HepG2 (cell line): ENCODE measurements around the gene HSD17B8. TPM values are rescaled to one million over a fixed set of nuclear protein-coding genes. Genes with fewer than 3 reads are reported as not detected.

ENCODE experiments used
- BRCA1 ChIP-seq: sonication (generic); formaldehyde crosslinking; IDR thresholded peaks from 2 replicates; pipeline ENCODE4 v1.4.0; 2020; ENCODE audit warnings: missing genetic modification reagents
- HDAC6 ChIP-seq: fragments of 200-600 bp; sonication (generic); IDR thresholded peaks from 2 replicates; pipeline ENCODE4 v1.7.0; 2017; ENCODE audit warnings: mild to moderate bottlenecking, antibody characterized with exemption, low read length, low read depth
- JUNB ChIP-seq: sonication (generic); formaldehyde crosslinking; IDR thresholded peaks from 2 replicates; pipeline ENCODE4 v1.8.0; 2022; ENCODE audit warnings: missing genetic modification reagents, mild to moderate bottlenecking, borderline replicate concordance
- RFX5 ChIP-seq: IDR thresholded peaks from 2 replicates; pipeline ENCODE4 v1.6.1; 2011; ENCODE audit warnings: low read depth, low read length, improper control_type of control experiment
- SETDB1 ChIP-seq: sonication (generic); formaldehyde crosslinking; IDR thresholded peaks from 2 replicates; pipeline ENCODE4 v1.5.1; 2020; ENCODE audit warnings: missing genetic modification reagents, mild to moderate bottlenecking, borderline replicate concordance
- TBX3 ChIP-seq: fragments of 450-650 bp; IDR thresholded peaks from 2 replicates; pipeline ENCODE4 v1.6.1; 2017; ENCODE audit warnings: antibody characterized with exemption, mild to moderate bottlenecking, inconsistent platforms, borderline replicate concordance
- WIZ ChIP-seq: sonication (generic); formaldehyde crosslinking; IDR thresholded peaks from 2 replicates; pipeline ENCODE4 v1.5.1; 2020; ENCODE audit warnings: mild to moderate bottlenecking, missing genetic modification reagents
- ZNF432 ChIP-seq: sonication (generic); formaldehyde crosslinking; IDR thresholded peaks from 2 replicates; pipeline ENCODE4 v1.5.0; 2020; ENCODE audit warnings: missing genetic modification reagents, mild to moderate bottlenecking, borderline replicate concordance
- ZNF501 ChIP-seq: sonication (generic); formaldehyde crosslinking; IDR thresholded peaks from 2 replicates; pipeline ENCODE4 v1.5.1; 2020; ENCODE audit warnings: mild to moderate bottlenecking, moderate library complexity, missing genetic modification reagents
- ZNF570 ChIP-seq: sonication (generic); formaldehyde crosslinking; IDR thresholded peaks from 2 replicates; pipeline ENCODE4 v1.4.0; 2020; ENCODE audit warnings: mild to moderate bottlenecking, missing genetic modification reagents, borderline replicate concordance
- ZNF577 ChIP-seq: sonication (generic); formaldehyde crosslinking; IDR thresholded peaks from 2 replicates; pipeline ENCODE4 v1.4.0; 2020; ENCODE audit warnings: mild to moderate bottlenecking, low read depth, missing genetic modification reagents, borderline replicate concordance
- ZNF598 ChIP-seq: sonication (generic); formaldehyde crosslinking; IDR thresholded peaks from 2 replicates; pipeline ENCODE4 v1.5.1; 2020; ENCODE audit warnings: mild to moderate bottlenecking, missing genetic modification reagents, borderline replicate concordance
- ZNF605 ChIP-seq: sonication (generic); formaldehyde crosslinking; IDR thresholded peaks from 2 replicates; pipeline ENCODE4 v1.8.0; 2022; ENCODE audit warnings: mild to moderate bottlenecking, missing genetic modification reagents
- ZNF879 ChIP-seq: sonication (generic); formaldehyde crosslinking; IDR thresholded peaks from 2 replicates; pipeline ENCODE4 v1.8.1; 2023; ENCODE audit warnings: missing genetic modification reagents
- ZSCAN9 ChIP-seq: IDR thresholded peaks from 2 replicates; pipeline ENCODE4 v1.6.1; 2016; ENCODE audit warnings: borderline replicate concordance
- polyA plus RNA-seq, 8 experiments: library from polyadenylated mRNA; depleted of rRNA in 3 of 8; stranded (reverse) in 7 of 8; unstranded in 1 of 8; fragments of >200 nt; fragmentation: Illumina TruSeq in 4 of 8; extraction: Trizol in 4 of 8; gene quantifications; 2 replicates each; pipeline versions ENCODE4 v1.2.1 to v1.2.3, GENCODE V29; 2011 to 2016; ENCODE audit warnings: low read depth in 4 of 8, missing spikeins in 1 of 8, mixed read lengths in 1 of 8; ENCODE audit not compliant: insufficient read depth in 1 of 8
- total RNA-seq, 5 experiments: library from RNA; depleted of rRNA; stranded (reverse); fragments of >200 nt; fragmentation: Illumina TruSeq; extraction: Trizol; gene quantifications; 2 replicates each; pipeline ENCODE4 v1.2.3, GENCODE V29; 2016; ENCODE audit warnings: low read depth in 1 of 5
- TF ChIP-seq, protein P1 (sequence below): sonication (generic); formaldehyde crosslinking; conservative IDR thresholded peaks from 2 replicates; pipeline ENCODE4 v1.8.0; 2022; ENCODE audit warnings: missing genetic modification reagents
- TF ChIP-seq, protein P2 (sequence below): sonication (generic); formaldehyde crosslinking; IDR thresholded peaks from 2 replicates; pipeline ENCODE4 v1.5.0; 2020; ENCODE audit warnings: mild to moderate bottlenecking, missing genetic modification reagents, borderline replicate concordance
- TF ChIP-seq, protein P3 (sequence below): sonication (generic); formaldehyde crosslinking; IDR thresholded peaks from 2 replicates; pipeline ENCODE4 v1.4.0; 2020; ENCODE audit warnings: mild to moderate bottlenecking, missing genetic modification reagents

HSD17B8 gene
- total and polyA plus RNA-seq, 2 of the 13 experiments (the other 11 are each of a cell fraction or from before 2014, with no cell fraction given) = 12.6 to 20.1 TPM

DNA sequence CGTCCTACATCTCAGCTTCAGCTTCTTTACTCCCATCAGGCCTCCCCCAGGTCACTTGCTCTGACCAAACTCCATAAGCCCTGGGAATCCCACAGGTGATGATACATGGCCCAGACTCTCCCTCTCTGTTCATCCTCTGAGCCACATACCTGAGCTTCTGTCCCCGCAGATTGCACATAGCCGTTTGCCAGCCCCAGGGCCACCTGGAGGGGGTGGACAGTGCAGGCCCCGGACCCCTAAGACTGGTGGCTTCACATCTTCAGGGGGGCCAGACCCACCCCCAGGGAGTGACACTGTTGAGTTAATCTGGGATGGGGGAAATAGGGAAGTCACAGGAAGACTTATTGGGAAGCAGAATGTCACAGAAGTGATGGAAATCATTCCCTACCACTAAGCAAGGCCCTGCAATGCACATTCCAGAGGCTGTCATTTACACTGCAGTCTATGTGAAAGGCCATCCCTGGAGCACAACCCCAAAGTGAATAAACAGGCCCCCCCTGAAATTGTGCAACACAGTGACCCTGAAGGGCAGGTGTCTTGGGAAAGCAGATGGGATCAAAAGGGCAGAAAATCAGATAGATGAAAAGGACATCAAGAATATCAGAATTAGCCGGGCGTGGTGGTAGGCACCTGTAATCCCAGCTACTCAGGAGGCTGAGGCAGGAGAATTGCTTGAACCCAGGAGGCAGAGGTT, 6.1 kb upstream of the HSD17B8 start (continued):
- TF ChIP-seq, protein P1, sequence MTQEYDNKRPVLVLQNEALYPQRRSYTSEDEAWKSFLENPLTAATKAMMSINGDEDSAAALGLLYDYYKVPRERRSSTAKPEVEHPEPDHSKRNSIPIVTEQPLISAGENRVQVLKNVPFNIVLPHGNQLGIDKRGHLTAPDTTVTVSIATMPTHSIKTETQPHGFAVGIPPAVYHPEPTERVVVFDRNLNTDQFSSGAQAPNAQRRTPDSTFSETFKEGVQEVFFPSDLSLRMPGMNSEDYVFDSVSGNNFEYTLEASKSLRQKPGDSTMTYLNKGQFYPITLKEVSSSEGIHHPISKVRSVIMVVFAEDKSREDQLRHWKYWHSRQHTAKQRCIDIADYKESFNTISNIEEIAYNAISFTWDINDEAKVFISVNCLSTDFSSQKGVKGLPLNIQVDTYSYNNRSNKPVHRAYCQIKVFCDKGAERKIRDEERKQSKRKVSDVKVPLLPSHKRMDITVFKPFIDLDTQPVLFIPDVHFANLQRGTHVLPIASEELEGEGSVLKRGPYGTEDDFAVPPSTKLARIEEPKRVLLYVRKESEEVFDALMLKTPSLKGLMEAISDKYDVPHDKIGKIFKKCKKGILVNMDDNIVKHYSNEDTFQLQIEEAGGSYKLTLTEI = no peak
- 0 out of 2 replicates have a peak, but pooled peaks have one; percentile 69 for TF ChIP-seq ZNF577 (CRISPR knock-in tag)
- TF ChIP-seq ZNF432 (CRISPR knock-in tag) = no peak
- no peak for TF ChIP-seq ZNF879
- no peak; the same call in 1 of the 2 replicates for TF ChIP-seq RFX5
- TF ChIP-seq WIZ (CRISPR knock-in tag) = no peak
- TF ChIP-seq ZNF605 (CRISPR knock-in tag) = no peak; the same call in 1 of the 2 replicates
- TF ChIP-seq ZSCAN9 (CRISPR knock-in tag) = peak; percentile 88; the same call in 1 of the 2 replicates
- TF ChIP-seq HDAC6 = no peak
- TF ChIP-seq ZNF570 (CRISPR knock-in tag) = no peak
- no peak for TF ChIP-seq SETDB1
- TF ChIP-seq, protein P2, sequence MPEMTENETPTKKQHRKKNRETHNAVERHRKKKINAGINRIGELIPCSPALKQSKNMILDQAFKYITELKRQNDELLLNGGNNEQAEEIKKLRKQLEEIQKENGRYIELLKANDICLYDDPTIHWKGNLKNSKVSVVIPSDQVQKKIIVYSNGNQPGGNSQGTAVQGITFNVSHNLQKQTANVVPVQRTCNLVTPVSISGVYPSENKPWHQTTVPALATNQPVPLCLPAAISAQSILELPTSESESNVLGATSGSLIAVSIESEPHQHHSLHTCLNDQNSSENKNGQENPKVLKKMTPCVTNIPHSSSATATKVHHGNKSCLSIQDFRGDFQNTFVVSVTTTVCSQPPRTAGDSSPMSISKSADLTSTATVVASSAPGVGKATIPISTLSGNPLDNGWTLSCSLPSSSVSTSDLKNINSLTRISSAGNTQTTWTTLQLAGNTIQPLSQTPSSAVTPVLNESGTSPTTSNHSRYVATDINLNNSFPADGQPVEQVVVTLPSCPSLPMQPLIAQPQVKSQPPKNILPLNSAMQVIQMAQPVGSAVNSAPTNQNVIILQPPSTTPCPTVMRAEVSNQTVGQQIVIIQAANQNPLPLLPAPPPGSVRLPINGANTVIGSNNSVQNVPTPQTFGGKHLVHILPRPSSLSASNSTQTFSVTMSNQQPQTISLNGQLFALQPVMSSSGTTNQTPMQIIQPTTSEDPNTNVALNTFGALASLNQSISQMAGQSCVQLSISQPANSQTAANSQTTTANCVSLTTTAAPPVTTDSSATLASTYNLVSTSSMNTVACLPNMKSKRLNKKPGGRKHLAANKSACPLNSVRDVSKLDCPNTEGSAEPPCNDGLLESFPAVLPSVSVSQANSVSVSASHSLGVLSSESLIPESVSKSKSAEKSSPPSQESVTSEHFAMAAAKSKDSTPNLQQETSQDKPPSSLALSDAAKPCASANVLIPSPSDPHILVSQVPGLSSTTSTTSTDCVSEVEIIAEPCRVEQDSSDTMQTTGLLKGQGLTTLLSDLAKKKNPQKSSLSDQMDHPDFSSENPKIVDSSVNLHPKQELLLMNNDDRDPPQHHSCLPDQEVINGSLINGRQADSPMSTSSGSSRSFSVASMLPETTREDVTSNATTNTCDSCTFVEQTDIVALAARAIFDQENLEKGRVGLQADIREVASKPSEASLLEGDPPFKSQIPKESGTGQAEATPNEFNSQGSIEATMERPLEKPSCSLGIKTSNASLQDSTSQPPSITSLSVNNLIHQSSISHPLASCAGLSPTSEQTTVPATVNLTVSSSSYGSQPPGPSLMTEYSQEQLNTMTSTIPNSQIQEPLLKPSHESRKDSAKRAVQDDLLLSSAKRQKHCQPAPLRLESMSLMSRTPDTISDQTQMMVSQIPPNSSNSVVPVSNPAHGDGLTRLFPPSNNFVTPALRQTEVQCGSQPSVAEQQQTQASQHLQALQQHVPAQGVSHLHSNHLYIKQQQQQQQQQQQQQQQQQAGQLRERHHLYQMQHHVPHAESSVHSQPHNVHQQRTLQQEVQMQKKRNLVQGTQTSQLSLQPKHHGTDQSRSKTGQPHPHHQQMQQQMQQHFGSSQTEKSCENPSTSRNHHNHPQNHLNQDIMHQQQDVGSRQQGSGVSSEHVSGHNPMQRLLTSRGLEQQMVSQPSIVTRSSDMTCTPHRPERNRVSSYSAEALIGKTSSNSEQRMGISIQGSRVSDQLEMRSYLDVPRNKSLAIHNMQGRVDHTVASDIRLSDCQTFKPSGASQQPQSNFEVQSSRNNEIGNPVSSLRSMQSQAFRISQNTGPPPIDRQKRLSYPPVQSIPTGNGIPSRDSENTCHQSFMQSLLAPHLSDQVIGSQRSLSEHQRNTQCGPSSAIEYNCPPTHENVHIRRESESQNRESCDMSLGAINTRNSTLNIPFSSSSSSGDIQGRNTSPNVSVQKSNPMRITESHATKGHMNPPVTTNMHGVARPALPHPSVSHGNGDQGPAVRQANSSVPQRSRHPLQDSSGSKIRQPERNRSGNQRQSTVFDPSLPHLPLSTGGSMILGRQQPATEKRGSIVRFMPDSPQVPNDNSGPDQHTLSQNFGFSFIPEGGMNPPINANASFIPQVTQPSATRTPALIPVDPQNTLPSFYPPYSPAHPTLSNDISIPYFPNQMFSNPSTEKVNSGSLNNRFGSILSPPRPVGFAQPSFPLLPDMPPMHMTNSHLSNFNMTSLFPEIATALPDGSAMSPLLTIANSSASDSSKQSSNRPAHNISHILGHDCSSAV (CRISPR knock-in tag) = no peak
- no peak; the same call in 1 of the 2 replicates for TF ChIP-seq BRCA1 (CRISPR knock-in tag)
- 0 out of 2 replicates have a peak, but pooled peaks have one; percentile 61 for TF ChIP-seq ZNF501 (CRISPR knock-in tag)
- 0 out of 2 replicates have a peak, but pooled peaks have one; percentile 4 for TF ChIP-seq JUNB
- peak; percentile 65; the same call in 1 of the 2 replicates for TF ChIP-seq TBX3
- no peak for TF ChIP-seq ZNF598 (CRISPR knock-in tag)
- TF ChIP-seq, protein P3, sequence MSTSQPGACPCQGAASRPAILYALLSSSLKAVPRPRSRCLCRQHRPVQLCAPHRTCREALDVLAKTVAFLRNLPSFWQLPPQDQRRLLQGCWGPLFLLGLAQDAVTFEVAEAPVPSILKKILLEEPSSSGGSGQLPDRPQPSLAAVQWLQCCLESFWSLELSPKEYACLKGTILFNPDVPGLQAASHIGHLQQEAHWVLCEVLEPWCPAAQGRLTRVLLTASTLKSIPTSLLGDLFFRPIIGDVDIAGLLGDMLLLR (CRISPR knock-in tag) = no peak
